Measurements from ENCODE around the gene PLEKHM2.

The PLEKHM2 gene

DNA sequence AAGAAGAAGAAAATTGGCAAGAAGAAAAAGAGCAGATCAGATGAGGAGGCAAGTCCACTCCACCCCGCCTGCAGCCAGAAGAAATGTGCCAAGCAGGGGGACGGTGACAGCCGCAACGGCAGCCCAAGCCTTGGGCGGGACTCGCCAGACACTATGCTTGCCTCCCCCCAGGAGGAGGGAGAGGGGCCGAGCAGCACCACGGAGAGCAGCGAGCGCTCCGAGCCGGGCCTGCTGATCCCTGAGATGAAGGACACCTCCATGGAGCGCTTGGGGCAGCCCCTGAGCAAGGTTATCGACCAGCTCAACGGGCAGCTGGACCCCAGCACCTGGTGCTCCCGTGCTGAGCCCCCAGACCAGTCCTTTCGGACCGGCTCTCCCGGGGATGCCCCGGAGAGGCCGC, 42.9 kb downstream of the PLEKHM2 start:
- no peak for DNase-seq

DNA sequence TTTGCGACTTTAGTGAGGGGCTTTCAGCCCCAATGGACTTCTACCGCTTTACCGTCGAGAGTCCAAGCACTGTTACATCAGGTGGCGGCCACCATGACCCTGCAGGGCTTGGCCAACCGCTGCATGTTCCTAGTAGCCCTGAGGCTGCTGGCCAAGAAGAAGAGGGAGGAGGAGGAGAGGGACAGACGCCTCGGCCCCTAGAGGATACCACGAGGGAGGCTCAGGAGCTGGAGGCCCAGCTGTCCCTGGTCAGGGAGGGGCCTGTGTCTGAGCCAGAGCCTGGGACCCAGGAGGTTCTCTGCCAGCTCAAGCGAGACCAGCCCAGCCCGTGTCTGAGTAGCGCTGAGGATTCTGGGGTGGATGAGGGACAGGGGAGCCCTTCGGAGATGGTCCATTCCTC, 43.3 kb downstream of the PLEKHM2 start:
- DNase-seq, result no peak

DNA sequence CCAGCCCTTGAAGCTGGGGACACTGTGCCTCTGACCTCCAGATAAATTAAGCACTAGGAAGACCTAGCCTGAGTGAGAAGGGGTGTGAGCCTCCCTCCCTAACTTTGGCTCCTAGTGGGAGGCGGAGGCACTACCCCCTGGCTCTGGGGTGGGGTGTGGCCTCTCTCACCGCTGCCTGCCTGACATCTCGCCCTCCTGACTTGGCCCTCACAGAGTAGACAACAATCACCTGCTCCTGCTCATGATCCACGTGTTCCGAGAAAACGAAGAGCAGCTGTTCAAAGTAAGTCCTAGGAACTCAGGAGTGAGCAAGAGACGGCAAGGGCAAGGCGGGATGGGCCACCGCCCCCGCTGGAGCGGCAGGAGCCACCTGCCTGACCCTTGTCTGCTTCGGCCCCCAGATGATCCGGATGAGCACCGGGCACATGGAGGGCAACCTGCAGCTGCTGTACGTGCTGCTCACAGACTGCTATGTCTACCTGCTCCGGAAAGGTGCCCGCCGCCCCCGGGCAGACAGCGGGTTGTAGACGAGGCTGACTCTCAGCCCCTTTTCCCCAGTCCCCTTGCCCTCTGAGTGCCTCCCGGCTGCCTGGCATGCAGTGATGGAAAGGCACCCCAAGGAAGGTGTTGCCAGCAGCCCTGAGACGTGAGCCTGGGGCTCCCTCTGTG, 43.9 kb downstream of the PLEKHM2 start:
- no peak for DNase-seq

DNA sequence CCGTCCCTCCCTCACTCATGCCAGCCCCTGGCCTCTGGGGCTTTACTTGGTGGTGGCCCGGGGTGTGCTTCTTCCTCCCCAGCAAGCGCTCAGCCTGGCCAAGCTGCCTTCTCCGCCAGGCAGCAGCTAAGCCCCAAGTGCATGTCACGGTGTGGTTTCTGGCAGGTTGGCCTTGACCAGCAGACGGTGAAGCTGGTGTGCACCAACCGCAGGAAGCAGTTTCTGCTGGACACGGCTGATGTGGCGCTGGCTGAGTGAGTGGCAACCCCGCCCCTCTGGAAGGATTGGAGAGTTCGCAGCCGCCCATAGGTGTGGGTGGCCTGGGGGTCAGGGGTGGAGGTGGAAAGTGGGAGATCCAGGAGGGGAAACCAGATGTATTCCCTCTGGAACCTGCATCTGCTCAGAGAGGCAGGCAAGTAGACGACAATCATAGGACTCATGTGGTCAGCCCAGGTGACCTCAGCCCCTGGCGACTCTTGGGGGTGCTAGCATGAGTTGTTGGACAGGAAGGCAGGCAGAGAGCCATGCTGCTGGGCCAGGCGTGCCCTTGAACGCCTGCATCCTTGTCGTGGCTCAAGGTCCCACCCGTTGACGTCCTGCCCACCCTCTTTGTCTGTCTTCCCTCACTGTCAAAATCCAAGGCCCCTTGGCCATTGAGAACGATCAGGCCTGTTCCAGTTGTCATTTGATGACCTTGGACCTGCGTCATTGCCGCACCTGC, 45.0 kb downstream of the PLEKHM2 start:
- DNase-seq, result no peak

DNA sequence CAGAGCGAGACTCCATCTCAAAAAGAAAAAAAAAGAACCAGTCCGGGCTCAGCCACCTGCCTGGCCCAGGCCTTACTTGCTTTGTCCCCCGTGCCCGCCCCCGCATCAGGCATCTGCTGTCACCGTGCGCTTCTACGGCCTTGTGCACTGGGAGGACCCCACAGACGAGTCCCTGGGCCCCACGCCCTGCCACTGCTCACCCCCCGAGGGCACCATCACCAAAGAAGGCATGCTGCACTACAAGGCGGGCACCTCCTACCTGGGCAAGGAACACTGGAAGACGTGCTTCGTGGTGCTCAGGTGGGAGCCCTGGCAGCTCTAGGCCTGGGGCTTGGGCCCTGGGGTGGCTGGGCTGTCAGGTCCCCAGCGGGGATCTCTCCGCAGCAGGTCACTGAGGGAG, 46.3 kb downstream of the PLEKHM2 start:
- no peak for DNase-seq

DNA sequence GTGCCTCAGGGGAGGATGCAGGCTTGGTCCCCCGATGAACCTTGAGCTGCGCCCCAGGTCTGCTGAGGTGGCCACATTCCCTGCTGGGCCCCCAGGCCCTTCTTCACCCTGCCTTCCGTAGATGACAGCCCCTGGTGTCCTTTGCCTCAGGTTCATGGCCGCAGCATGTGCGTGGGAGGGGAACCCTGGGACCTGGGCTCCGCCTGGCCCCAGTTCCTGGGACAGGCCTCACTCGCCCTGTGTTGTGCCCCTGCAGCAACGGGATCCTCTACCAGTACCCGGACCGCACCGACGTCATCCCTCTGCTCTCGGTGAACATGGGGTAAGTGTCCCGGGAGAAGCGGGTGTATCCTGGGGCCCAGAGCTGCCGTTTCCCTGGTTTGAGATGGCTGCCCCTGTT, 46.8 kb downstream of the PLEKHM2 start:
- DNase-seq, result no peak

DNA sequence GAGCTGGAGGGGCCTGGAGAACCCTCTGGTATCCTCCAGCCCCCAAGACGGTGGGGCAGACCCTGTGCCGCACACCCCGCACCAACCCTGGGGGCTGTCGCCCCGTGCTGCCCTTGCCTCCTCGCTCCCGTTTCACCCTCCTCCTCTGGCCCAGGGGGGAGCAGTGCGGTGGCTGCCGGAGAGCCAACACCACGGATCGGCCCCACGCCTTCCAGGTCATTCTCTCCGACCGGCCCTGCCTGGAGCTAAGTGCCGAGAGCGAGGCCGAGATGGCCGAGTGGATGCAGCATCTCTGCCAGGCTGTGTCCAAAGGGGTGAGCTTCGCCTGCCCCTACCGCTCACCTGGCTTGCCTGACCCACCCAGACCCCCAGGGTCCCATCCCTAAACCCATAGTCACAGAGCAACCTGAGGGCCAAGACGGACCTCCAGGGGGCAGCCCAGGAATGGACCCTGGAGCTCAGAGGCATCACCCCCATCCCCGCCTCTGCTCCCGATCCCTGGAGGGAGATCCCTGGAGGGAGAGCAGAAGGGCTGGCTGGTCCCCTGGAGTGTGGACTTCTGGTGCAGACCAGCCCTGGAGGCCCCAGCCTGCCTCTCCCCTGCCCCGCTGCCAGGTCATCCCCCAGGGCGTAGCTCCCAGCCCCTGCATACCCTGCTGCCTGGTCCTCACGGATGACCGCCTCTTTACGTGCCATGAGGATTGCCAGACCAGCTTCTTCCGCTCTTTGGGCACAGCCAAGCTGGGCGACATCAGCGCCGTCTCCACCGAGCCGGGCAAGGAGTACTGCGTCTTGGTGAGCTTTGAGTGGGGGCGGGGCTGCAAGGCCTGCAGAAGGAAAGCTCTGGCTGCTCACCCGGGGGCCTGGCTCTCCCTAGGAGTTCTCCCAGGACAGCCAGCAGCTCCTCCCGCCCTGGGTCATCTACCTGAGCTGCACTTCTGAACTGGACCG, 47.9 kb downstream of the PLEKHM2 start:
- no peak for DNase-seq

DNA sequence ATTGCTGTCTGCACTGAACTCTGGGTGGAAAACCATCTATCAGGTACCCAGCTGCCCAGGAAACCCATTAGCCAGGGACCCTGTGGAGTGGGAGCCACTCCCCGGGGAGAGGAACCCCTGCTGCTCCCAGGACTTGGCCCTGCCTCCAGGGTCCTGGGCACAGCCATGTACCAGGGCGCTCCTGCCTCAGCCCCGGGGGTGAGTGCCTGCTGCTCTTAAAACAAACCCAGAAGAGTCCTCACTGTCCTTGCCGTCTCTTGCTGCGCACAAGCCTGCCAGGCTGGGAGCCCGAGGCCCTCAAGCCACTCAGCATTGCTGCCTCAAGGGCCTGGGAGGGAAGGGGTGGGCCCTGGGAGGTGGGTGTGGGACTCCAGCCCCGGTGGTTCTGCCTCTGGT, 48.6 kb downstream of the PLEKHM2 start:
- no peak for DNase-seq

DNA sequence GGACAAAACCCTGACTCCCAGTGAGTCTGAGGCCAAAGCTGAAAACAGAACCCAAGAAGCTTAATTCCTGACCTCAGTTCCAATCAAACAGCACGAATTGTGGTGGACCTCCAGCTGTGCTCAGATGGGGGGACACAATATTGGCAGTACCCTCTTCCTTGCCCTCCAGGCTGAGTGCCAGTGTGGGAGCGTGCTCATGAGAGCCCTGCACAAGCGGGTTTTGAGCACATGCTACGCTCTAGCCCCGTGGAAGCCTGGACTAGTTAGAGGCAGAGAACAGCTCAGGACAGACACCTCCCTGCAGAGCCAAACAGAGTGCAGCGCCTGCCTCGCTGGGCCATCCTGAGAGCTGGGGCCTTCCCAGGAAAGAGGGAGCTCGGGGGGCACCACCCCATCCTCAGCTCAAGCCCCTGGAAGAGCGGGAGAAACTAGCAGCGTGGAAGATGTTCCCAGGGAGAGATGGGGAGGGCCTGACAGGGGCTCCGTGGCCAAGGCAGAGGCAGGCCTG, 49.2 kb downstream of the PLEKHM2 start:
- DNase-seq, result no peak

DNA sequence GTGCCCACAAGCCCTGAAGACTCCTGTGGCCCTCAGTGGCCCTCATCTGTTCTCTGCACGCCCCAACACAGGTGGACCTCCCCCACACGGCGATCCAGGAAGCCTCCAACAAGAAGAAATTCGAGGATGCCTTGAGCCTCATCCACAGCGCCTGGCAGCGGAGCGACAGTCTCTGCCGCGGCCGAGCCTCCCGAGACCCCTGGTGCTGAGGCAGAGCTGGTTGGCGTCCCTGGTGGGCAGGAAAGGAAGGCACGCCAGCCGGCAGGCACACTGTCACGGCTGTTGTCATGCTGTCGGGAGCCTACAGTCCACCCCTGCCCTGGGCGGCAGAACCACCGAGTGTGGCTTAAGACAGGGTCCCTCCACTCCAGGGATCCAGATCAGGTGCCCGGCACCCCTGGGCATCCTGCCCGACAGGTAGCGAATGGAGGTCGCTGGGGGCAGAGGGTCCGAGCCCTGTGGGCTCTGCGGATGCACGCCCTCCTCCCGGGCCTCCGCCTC, 49.7 kb downstream of the PLEKHM2 start:
- DNase-seq, result no peak

DNA sequence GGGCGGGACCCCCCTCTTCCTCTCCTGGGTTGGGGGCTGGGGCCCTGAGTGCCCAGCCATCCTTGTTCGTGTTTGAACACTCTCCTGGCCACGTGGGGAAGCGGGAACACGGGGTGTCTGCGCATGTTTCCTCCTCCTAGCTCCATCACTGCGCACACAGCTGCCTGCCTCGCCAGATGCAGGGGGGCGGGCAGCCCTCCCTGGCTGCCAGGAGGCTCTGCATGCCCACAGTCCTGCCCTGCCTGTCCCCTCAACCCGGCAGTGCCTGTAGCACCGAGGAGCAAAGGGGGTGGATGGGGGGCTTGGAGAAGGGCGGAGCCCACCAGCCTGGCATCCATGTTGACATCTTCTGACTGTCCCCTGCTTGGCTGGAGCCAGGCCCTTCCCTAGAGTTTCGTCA, 50.2 kb downstream of the PLEKHM2 start:
- no peak for DNase-seq

DNA sequence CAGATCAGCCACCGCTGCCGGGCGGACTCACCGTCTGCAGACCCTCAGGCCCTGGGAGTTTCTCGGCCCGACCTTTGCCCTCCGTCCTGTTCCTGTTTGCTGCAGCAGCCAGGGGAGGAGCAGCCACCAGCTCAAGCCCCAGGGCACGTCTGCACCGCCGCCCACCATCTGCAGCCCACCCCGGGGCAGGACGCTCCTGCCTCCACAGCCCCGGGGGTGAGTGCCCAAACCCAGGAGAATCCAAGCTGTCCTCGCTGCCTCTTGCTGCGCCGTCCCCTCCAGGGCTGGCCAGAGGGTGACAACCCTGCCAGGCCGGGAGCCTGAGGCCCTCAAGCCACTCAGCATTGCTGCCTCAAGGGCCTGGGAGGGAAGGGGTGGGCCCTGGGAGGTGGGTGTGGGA, 50.8 kb downstream of the PLEKHM2 start:
- no peak for DNase-seq

DNA sequence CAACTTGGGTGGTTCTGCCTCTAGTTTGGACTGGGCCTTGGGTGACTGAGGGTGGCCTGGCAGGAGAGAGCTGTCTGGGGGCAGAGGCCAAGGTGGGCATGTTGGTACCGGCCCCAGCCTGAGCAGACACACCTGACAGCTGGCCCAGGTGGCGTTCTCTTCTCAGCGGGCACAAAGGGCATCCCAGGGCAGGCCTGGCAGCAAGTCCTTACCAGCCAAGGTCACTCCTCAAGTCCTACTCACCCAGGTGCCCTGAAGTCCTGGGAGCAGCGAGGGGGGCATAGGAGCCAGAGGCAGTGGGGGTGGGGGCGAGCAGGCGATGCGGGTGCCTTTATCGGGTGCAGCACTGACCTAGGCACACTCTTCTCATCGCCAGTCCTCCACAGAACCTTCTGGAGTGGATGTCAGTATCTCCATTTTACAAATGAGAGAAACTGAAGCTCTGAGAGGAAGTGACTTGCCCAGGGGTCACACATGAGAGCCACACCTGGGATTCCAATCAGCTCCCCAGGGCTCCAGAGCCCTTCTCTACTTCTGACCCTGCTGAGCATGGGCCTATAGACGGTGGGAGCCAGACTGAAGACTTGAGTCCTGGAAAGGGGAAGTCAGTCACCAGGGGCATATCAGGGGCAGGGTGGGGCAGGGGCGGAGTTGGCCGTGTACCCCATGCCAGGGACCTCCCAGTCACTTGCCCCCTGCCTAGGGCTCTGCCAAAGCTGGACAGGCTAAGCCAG, 51.4 kb downstream of the PLEKHM2 start:
- peak in 3 of 4 experiments; percentile 24 to 39 (median 28) for DNase-seq

DNA sequence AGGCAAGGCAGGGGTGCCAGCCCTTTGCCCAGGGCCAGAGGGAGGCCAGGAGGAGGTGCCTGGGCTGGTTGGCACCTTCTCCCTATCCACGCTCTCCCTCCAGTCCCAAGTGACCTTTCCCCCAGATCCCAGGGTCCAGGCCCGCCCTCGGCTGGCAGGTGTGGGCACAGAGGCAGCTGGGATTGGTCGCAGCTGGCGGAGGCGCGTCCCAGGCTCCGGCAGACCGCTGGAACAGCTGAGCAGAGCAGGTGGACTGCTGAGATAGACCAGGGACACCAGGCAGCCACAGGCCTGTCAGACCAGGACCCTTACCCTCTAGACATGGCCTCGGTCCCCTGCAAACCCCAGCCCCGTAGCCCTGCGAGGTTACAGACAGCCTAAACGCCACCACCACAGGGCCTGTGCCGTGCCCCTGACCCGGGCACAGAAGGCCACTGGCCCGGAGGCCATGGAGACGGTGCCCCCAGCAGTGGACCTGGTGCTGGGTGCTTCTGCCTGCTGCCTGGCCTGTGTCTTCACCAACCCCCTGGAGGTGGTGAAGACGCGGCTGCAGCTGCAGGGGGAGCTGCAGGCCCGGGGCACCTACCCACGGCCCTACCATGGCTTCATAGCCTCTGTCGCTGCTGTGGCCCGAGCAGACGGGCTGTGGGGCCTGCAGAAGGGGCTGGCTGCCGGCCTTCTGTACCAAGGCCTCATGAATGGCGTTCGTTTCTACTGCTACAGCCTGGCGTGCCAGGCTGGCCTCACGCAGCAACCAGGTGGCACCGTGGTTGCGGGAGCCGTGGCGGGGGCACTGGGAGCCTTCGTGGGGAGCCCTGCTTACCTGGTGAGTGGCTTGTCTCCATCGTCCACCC, 52.1 kb downstream of the PLEKHM2 start, which contains the start of gene SLC25A34:
TSS of gene SLC25A34 (plus strand) at position 221 of the 854 bp plus-strand sequence. CDS start at position 449, 228 bp downstream.
- DNase-seq, result no peak

DNA sequence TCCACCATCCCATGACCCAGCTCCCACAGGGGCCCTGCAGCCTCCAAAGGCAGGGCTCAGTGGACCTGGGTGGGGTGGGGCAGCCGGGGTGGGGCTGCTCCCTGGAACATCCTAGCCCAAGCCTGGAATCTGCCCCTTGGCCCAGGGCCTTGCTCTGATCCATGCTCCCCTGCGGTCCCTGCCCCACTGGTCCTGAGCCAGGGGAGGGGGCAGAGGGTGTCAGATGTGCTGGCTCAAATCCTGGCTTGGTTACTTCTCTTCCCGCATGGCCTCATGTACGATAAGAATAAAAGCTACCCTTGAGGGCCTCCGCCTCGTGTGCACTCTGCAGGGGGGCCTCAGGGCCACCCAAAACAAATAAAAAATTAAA, 52.8 kb downstream of the PLEKHM2 start:
- no peak for DNase-seq

DNA sequence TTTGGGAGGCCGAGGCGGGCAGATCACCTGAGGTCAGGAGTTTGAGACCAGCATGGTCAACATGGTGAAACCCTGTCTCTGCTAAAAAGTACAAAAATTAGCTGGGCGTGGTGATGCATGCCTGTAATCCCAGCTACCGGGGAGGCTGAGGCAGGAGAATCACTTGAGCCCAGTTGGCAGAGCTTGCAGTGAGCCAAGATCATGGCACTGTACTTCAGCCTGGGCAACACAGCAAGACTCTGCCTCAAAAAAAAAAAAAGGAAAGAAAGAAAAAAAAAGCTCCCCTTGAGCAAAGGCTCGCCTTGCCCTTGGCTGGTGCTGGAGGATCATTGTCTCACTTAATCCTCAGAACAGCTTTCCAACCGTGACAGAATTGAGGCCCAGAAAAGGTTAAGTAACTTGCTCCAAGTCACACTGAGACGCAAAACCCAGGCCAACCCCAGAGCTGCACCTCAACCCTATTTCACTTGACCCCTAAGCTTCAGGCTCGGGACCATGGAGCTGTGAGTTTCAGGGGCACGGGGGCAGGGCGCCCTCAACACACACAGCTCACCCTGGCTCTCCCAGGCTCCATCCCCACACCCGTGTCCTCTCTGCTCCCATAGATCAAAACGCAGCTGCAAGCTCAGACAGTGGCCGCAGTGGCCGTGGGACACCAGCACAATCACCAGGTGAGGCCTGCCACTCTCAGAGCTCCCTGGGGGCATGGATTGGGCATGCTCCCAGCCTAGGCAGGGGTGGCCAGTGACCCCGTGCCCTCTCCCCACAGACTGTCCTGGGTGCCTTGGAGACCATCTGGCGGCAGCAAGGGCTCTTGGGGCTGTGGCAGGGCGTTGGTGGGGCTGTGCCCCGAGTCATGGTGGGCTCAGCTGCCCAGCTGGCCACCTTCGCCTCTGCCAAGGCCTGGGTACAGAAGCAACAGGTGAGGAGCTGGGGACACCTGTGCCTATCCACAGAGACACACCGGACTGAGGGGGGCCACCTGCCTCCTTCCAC, 53.5 kb downstream of the PLEKHM2 start:
- no peak for DNase-seq

DNA sequence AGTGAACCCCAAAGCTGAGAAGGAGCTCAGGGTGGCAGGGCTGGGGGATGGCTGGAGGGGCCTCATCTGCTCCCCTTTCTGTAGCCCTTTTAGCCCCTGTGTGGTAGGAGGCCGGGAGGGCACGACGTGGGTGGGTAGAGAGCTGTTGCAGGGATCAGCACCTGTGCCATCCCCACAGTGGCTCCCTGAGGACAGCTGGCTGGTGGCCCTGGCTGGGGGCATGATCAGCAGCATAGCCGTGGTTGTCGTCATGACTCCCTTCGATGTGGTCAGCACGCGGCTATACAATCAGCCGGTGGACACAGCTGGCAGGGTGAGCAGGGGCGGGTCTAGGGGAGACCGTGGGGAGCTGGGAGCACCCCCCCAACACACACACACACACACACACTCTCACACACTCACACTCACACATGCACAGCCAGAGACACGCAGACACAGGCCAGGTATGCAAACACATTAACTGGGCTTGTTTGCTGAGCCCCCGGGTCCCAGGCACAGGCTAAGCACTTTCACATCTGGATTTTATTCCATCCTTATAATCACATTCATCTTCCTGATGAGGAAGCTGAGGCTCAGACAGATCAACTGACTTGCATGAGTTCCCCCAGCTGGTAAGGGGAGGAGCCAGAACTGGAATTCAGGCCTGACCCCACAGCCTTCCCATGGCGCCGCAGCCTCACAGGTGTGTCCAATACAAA, 54.4 kb downstream of the PLEKHM2 start:
- no peak for DNase-seq

DNA sequence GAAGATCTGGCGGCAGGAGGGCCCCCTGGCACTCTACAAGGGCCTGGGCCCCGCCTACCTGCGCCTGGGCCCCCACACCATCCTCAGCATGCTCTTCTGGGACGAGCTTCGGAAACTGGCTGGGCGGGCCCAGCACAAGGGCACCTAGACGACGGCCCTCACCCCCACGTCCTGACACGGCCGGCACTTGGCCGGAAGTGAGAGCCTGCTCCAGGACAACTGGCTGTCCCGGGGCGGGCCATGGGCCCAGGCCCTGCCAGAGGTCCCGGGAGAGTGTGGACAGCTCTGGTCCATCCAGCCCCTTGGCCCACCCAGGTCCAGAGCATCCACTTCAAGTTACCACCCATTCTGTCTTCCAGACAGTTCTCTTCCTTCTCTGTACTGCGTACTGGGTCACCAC, 55.1 kb downstream of the PLEKHM2 start:
- no peak for DNase-seq

DNA sequence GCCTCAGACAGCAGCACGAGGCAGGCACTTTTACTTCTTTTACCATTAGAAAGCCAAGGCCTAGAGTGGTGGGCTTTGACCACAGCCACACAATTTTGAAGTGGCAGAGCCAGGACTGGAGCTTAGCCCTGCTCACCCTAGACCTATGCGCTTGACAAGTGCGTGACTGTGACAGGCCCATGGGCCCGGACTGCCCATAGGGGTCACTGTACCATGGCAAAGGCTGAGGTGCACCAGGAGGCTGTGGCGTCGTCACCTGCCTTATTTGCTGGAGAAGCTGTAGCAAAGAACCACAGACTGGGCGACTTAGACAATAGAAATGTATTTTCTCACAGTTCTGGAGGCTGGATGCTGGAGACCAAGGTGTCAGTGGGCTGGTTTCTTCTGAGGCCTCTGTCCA, 55.6 kb downstream of the PLEKHM2 start:
- no peak for DNase-seq
